Muscle of back (tissue), 13 donors: Measurements from ENCODE around the gene PEX11G. TPM values are rescaled to one million over a fixed set of nuclear protein-coding genes. Genes with fewer than 3 reads are reported as not detected.
A peak's percentile ranks its signal among the peaks of the same experiment; 100 is the strongest.

Source experiments
- DNase-seq, 3 donors: peaks; one replicate each; pipeline versions ENCODE4 v3.0.0 to v3.0.0-alpha.2; 2013
- long read RNA-seq, 9 donors: transcript quantifications; one replicate each; lab custom pipeline, GENCODE V29; 2026
- polyA plus RNA-seq, 10 donors: library from polyadenylated mRNA; unstranded; fragments of 120-200 nt; gene quantifications; one replicate each; pipeline ENCODE4 v1.2.1, GENCODE V29; 2013; ENCODE audit not compliant: insufficient read length in 10 of 10

Gene PEX11G
- polyA plus RNA-seq = 1 to 10 TPM; 1.9 to 3.6 (median 2.4) TPM
- long read RNA-seq, donor 1, partial matches to known transcripts = 0 of 2 reads
- long read RNA-seq, donor 1, other reads (novel, unspliced or antisense) = 0 of 2 reads
- long read RNA-seq, donor 2 = 0 reads
- long read RNA-seq, donor 3 = 0 reads
- long read RNA-seq, donor 4, partial matches to known transcripts = 0 of 2 reads
- long read RNA-seq, donor 4, other reads (novel, unspliced or antisense) = 0 of 2 reads
- long read RNA-seq, donor 5, partial matches to known transcripts = 0 of 1 reads
- long read RNA-seq, donor 5, other reads (novel, unspliced or antisense) = 0 of 1 reads
- long read RNA-seq, donor 6, partial matches to known transcripts = 0 of 1 reads
- long read RNA-seq, donor 6, other reads (novel, unspliced or antisense) = 0 of 1 reads
- long read RNA-seq, donor 7 = 0 reads
- long read RNA-seq, donor 8, partial matches to known transcripts = 58 of 84 reads
- long read RNA-seq, donor 8, other reads (novel, unspliced or antisense) = 25 of 84 reads
- long read RNA-seq, donor 9 = 0 reads

GRCh38 chr19:7488736-7489353 lies at the start of gene PEX11G:
PEX11G (minus strand) TSS chr19:7489035; CDS start chr19:7489010, 25 bp downstream.
- DNase-seq = peak; percentile 85 to 97 (median 97)

DNA sequence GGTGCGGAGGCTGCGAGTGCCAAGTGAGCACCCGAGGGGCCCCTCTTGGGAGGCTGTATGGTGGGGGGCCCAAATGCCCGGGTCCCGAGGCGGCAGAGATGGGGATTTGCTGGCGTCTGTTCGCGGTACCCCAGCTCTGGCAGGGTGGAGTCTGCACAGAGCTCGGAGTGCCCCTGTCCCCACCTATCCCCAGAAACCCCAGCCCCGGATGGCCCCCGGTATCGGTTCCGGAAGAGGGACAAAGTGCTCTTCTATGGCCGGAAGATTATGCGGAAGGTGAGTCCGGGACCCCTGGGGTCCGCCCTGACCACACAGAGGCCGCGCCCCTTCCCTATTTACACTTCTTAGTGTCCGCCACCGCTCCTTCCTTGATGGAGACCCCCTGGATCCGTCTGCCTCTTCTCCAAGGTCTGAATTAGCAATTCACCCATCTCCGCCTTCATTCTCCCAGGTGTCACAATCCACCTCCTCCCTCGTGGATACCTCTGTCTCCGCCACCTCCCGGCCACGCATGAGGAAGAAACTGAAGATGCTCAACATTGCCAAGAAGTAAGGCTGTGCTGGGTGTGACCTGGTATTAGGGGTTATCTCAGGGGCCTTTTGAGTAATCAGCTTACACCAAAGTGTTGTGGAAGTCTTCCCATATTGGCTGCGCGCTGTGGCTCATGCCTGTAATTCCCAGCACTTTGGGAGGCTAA lies 47.3 kb upstream of the PEX11G start:
- DNase-seq = no peak

DNA sequence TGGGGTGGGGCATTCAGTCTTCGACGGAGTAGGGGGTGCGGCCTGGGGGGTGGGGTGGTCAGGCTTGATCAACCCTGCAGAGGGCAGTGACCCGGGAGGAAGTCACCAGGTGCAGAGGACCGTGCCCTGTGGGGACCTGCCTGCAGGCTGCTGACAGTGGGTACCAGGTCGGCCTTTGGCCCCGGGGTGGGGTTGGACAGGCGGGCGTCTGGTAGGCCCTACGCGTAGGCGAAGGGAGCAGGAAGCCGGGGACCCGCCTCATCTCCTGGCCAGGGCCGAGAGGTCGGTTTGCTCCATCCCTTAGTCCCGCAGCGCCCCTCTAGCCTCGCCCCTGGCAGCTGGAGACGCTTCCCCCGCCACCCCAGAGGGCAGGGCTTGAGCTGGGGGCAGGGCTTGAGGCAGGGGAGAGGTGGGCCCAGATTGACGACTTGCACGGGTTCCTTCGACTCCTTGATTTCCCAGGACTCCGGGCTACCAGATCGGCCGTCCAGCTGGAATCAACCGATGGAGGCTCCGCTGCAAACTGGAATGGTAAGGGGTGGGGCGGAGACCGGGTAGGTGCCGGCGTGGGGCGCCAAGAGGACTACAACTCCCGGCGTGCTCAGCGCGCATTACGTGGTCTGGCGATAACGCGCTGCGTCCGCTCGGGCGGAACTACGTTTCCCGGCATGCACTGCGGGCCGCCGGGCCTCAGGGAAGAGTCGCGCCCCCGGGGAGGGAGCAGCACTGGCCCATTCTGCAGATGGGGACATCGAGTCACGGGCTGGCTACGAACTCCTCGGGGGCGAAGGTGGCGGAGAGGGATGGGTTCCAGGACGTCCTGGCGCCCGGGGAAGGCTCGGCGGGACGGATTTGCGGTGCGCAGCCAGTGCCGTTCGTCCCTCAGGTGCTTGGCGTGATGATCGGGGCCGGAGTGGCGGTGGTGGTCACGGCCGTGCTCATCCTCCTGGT lies 46.5 kb upstream of the PEX11G start, which contains the start of gene PNPLA6:
Gene PNPLA6, plus strand, starts transcription at position 671 of the 951 bp plus-strand sequence. Its CDS starts 72 bp downstream, at position 743.
- peak; percentile 94 to 99 (median 98) for DNase-seq

- peak; percentile 77 to 94 (median 90) for DNase-seq
These were observed 45.8 kb upstream of the PEX11G start for GRCh38 chr19:7534531-7535046.

DNA sequence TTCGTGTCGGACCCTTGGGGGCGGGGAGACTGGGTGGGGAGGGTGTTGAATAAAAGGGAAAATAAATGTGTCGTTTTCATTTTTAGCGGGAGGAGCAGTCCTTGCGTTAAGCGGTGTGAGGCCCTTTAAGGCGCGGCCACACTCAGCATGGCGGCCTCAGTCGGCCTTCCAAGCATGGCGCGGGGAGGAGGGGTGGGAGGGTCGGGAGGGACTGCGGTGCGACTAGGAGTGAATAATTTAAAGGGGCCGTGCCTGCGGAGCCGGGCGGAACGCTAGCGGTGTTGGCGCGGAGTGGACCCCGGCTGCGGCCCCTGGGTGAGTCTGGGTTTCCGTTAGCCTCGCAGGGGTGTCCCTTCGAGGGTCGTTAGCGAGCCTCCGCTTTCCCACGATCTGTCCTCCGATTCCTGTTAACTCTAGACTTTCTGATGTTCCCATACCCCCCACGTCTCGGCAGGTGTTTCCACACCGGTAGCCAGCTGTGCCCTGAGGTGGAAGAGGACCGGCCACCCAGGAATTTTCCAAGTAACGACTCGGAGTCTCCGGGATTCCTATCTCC lies 45.2 kb upstream of the PEX11G start:
- DNase-seq = peak; percentile 90 to 97 (median 95)

DNA sequence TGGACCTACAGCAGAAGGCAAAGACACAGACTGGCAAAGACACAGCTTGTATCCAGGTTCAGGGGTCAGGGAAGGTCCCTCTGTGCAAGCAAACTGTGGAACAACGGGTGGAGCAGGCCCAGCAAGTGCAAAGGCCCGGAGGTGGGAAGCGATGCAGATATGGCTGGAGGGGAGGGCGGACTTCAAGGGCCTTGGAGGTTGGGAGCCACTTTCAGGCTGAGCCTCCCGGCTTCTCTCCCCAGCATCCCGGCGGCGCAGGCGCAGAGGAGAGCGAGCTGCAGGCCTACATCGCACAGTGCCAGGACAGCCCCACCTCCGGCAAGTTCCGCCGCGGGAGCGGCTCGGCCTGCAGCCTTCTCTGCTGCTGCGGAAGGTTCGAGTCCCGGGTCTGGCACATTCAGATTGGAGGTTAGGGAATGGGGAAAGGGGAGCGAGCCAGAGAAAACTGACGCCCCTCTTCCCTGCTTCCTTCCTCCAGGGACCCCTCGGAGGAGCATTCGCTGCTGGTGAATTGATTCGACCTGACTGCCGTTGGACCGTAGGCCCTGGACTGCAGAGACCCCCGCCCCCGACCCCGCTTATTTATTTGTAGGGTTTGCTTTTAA lies 44.5 kb upstream of the PEX11G start:
- peak; percentile 46 to 80 (median 71) for DNase-seq

DNA sequence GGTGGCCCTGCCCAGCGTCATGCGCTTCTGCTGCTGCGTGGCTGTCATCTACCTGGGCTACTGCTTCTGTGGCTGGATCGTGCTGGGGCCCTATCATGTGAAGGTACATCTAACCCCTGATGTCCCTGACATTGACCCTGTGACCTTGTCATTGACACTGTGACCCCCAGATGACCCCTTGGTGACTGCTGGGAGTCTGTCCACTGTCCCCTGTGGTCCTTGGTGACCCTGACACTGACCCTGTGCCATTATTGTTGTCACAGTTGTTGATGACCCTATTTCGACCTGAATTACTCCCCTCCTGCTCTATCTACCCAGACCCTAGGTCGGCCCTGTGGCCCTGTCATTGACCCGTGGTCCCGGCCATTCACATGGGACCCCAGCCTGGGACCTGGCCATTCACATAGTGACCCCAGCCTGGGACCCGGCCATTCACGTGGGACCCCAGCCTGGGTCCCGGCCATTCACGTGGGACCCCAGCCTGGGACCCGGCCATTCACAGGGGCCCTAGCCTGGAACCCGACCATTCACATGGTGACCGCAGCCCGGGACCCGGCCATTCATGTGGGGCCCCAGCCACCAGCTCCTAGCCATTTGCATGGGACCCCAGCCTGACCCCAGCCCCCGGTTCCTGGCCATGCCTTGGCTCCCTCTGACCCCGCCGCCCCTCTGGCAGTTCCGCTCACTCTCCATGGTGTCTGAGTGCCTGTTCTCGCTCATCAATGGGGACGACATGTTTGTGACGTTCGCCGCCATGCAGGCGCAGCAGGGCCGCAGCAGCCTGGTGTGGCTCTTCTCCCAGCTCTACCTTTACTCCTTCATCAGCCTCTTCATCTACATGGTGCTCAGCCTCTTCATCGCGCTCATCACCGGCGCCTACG lies 41.0 kb upstream of the PEX11G start:
- no peak for DNase-seq

- DNase-seq = no peak
These were observed 40.4 kb upstream of the PEX11G start for GRCh38 chr19:7529246-7529600.

GRCh38 chr19:7528522-7529245 lies 39.8 kb upstream of the PEX11G start:
- DNase-seq = no peak

GRCh38 chr19:7528192-7528519 lies 39.3 kb upstream of the PEX11G start:
- DNase-seq = no peak

DNA sequence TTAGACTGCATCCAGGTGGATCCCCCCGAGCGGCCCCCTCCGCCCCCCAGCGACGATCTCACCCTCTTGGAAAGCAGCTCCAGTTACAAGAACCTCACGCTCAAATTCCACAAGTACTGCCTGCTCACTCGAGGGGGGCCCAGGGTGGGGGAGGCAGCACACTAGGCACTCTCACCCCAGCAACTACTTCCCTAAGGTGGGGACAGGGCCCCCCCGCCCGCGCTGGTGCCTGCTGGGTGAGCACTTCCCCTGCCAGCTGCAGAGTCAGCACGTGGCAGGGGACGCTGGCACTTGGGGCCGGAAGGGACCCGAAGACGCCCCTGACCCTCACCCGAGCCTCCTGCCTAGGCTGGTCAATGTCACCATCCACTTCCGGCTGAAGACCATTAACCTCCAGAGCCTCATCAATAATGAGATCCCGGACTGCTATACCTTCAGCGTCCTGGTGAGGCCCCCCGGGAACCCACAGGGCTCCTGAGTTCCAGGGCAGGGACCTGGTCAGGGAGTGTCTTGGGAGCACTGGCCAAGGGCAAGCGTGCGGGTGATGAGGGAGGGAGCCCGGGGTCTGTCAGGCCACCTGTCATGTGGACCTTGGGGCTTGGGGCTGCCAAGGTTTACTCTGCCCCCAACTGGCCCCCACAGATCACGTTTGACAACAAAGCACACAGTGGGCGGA lies 38.8 kb upstream of the PEX11G start:
- DNase-seq = no peak

DNA sequence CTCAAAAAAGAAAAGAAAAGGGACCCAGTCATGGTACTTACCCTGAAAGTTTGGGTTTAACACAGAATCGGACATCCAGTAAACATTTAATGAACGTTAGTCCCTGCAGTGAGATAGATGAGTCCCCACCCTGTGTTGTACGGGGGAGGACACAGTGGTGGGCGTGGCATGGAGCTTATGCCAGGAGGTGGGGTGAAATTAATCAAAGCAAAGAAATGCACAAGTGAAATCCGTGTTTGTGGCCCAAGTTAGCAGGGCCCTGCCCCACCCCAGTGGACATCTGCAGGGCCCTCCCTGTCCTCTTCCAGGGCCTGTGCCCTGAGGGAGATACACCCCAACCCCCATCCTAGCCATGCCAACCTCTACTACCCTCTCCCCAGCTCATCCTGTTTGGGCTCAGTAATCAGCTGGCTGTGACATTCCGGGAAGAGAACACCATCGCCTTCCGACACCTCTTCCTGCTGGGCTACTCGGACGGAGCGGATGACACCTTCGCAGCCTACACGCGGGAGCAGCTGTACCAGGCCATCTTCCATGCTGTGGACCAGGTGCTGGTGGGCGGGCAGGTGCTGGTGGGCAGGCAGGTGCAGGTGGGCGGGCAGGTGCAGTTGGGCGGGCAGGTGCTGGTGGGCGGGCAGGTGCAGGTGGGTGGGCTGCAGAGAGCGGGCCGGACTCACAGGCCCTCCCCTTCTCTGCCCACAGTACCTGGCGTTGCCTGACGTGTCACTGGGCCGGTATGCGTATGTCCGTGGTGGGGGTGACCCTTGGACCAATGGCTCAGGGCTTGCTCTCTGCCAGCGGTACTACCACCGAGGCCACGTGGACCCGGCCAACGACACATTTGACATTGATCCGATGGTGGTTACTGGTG lies 37.5 kb upstream of the PEX11G start:
- no peak for DNase-seq

- no peak for DNase-seq
These were observed 36.3 kb upstream of the PEX11G start for GRCh38 chr19:7524992-7525739.

GRCh38 chr19:7524523-7524922 lies 35.7 kb upstream of the PEX11G start:
- no peak for DNase-seq

GRCh38 chr19:7522923-7523667 lies 34.3 kb upstream of the PEX11G start:
- DNase-seq = no peak
